Stimulated activated CD8-positive, alpha-beta memory T cell treated with anti-CD3 and anti-CD28 coated beads, Interleukin-4, amount 100 ng/mL, for 1 hour (primary cell): ENCODE results near the gene AHNAK.
"Not testable (repeated sequence)": the region's sequence is repeated elsewhere in the genome, so short reads cannot be mapped to it uniquely, and the experiment has no call there.

Source experiments
- DNase-seq, 2 donors: peaks; one replicate each; pipeline ENCODE4 v3.0.0-alpha.2; 2020; ENCODE audit warnings: low read depth in 2 of 2, low spot score in 1 of 2

Gene AHNAK, protein sequence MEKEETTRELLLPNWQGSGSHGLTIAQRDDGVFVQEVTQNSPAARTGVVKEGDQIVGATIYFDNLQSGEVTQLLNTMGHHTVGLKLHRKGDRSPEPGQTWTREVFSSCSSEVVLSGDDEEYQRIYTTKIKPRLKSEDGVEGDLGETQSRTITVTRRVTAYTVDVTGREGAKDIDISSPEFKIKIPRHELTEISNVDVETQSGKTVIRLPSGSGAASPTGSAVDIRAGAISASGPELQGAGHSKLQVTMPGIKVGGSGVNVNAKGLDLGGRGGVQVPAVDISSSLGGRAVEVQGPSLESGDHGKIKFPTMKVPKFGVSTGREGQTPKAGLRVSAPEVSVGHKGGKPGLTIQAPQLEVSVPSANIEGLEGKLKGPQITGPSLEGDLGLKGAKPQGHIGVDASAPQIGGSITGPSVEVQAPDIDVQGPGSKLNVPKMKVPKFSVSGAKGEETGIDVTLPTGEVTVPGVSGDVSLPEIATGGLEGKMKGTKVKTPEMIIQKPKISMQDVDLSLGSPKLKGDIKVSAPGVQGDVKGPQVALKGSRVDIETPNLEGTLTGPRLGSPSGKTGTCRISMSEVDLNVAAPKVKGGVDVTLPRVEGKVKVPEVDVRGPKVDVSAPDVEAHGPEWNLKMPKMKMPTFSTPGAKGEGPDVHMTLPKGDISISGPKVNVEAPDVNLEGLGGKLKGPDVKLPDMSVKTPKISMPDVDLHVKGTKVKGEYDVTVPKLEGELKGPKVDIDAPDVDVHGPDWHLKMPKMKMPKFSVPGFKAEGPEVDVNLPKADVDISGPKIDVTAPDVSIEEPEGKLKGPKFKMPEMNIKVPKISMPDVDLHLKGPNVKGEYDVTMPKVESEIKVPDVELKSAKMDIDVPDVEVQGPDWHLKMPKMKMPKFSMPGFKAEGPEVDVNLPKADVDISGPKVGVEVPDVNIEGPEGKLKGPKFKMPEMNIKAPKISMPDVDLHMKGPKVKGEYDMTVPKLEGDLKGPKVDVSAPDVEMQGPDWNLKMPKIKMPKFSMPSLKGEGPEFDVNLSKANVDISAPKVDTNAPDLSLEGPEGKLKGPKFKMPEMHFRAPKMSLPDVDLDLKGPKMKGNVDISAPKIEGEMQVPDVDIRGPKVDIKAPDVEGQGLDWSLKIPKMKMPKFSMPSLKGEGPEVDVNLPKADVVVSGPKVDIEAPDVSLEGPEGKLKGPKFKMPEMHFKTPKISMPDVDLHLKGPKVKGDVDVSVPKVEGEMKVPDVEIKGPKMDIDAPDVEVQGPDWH (N-terminal part only)

DNA sequence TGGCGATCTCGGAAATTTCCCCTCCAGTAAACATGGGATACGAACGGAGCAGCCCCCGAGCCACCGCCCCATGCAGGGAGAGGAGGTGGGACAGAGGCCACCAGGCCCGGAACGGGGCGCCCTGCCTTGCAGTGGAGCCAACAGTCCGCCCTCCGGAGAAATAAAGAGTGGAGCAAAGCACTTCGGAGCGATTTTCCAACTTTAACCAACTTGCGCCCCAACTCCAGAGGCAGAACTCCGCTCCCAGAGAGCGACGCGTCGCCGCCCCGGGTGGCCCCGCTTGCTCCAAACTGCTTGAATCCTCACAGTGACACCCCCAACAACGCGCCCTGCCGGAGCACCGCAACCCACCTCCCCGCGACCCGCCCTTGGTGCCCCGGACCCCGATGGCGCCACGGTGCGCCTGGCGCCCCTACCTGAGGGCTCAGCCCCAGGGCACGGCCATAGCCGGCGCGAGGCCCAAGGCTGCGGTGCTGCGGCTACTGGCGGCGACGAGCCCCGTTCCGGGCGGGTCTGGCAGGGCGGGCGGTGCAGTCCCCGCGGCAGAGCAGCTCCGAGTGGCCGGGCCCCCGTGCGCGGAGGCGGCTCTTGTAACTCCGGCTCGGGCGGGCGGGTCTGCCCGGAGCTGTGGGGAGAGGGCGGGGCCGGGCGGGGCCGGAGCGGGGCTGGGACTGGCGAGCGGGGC lies at the start of gene AHNAK:
TSS of gene AHNAK (minus strand) at position 563 of the 685 bp plus-strand sequence. CDS start 10,708 bp downstream, outside the sequence.
- peak in 1 of 2 donors; percentile 49 for DNase-seq

DNA sequence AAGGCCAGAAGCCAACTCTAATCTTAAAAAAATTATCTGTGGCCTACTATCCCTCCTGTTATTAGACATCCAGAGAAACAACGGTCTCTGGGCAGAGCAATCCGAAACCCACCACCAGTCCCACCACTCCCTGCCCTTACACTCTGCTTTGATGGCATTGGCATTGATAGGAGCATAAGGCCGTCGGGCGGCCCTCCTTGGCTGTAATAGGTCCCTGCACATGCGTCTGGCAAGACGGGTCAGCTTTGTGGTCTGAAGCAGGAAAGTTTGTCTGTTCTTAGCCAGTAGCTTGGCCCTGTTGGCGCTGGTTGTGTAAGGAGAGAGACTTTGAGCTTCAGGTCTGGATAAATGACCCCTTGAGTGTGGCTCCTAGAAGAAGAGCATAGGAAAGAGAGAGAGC lies 48.5 kb upstream of the AHNAK start:
- no peak for DNase-seq

DNA sequence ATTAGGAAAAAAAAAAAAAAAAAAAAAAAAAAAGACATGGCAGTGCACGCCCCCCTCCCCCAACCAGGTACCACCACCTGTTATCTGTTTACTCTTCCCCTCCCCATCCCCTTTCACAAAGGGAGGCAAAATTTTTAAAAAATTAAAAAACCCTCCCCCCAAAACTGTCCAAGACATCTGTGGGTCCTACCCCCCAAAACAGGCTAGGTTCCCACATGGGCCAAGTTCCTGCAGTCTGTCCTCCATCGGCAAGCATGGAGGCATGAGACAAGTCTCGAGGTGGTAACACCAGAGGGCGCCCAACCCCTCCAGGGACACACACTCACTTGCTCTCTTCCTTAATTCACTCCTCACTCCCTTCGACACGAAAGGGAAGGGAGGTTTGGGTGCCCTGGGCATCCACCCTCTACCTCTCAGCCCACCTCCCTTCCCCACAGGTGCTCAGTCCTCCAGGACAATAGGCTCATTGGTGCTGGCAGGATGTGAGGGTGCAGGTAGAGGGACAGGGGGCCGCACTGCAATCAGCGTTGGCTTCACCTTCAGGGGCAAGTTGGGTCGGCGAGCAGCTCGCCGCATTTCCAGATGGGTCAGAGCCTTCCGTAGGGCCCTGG lies 46.9 kb upstream of the AHNAK start:
- DNase-seq = peak in 1 of 2 donors; percentile 65

DNA sequence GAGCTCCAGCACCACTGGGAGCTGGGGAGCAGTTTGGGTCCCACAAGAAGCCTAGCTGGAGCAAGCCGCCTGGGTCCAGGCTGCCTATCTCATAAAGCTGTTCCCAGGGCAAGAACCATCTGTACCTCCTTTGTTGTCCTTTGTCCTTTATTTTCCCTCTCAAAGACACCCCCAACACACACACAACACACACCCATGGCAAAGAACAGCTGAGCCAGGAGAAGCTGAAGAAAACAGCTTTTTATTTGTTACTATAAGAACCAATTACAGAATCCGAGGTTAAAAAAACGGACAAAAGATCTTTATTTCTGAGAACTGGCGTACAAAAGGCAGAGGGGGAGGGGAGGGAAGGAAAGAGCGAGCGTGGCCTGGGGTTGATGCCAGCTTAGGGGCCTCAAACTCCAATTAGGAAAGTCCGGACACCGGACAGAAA lies 46.4 kb upstream of the AHNAK start:
- DNase-seq = no peak

DNA sequence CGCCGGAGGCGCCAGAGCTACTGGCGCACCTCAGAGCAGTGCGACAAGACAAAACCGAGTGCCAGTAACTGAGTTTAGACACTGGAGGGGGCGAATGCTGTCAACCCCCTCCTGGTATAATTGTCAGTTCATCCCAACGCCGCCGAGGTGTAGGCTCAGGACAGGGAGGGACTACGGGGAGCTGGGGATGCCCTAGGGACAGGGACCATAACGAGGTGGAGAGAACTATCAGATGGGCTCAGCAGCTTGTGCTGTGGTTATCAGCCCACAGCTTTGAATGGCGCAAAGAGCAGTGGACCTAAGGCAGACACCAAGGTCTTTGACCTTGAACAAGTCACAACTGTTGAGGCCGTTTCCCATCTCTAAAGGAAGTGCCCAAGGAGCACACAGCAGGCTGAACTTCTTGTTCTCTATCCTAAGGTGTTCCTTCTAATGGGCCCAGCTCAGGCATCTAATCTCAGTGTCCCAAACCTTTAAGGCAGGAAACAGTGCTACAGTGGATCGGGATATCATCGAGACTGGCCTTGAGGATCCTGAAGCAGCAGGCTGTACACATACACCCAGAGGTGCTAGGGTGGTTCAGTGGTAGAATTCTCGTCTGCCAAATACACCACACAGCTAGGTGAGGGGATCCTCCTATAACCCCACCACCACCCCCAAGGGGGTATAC lies 45.7 kb upstream of the AHNAK start:
- DNase-seq = no peak

DNA sequence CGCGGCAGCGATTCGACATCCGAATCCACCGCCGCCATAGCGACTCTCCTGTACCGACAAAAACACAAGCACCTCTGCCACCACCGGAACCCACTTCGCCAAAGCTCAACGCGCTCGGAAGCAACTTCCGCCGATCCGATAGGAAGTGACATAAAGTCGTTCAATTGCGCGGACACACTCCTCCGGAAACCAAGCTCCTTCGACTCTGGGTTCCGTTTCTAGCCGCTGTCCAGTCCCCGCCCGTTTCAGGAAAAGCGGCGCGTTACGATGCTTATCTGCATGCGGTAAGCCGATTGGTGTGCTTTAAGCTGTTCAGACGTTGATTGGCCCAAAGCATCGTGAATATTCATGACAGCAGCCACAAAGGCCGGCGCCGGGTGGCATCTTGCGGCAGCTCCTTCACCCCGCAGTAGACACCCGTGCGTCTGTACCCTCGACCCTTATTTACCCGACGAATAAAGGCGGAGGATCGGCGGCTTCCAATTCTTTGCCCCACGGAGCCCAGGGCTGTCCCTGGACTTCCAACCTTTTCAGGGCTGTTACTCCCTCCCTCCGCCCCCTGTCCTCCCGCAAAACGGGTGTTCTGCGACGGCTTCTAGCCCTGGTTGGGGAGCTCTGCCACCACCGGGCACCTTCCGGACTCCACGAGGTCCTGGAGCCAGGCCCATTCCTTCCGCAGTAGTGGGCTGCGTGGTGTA lies 45.0 kb upstream of the AHNAK start, which contains the start of gene TUT1:
TSS of gene TUT1 (minus strand) at position 76 of the 698 bp plus-strand sequence. CDS start at position 38, 38 bp downstream.
- peak; percentile 85 to 92 for DNase-seq

DNA sequence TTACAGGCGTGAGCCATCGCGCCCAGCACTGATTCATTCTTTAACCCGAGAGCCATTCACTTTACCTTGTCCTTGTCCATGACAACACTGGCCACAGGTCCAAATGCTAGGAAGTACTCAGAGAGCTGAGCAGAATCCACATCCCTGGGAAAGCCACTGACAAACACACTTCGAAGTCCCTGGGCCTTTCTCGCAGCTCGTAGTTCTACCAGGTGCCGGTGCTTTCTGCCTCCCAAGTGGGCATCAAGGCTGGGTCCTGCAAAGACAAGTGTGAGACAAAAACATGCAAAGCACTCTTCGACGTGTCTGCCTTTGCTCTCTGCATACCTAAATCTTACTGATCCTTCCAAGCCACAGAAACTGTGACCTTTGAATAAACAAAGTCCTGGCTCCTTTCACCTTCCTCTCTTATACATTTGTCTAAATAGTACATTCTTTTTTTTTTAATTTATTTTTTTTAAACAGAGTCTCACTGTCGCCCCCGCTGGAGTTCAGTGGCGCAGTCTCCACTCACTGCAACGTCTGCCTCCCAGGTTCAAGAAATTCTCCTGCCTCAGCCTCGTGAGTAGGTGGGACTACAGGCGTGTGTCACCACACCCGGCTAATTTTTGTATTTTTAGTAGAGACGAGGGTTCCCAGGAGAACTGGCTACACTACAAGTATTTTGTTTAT lies 42.5 kb upstream of the AHNAK start:
- no peak for DNase-seq

DNA sequence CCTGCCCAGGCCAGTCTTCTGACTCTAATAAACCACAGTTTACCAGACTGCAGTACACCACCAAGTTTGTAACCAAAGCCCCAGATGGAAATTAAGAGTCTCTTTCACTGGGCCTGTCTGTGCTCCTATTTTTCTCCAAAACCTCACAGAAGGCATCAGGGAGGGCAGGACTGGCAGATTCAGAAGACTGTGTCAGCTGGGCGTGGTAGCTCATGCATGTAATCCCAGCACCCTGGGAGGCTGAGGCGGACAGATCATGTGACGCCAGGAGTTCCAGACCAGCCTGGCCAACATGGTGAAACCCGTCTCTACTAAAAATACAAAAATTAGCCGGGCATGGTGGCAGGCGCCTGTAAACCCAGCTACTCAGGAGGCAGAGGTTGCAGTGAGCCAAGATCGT lies 38.8 kb upstream of the AHNAK start:
- DNase-seq = not testable (repeated sequence)

DNA sequence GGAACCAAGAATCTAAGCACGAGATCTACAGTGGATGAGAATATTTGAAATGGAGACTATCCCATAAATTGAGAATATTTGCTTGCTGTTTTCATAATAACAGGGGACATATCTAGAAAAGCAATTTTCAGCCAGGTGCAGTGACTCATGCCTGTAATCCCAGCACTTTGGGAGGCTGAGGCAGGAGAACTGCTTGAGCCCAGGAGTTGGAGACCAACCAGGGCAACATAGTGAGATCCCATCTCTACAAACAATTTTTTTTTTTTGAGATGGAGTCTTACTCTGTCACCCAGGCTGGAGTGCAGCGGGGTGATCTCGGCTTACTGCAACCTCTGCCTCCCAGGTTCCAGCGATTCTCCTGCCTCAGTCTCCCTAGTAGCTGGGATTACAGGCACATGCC lies 35.1 kb upstream of the AHNAK start:
- not testable (repeated sequence) for DNase-seq

DNA sequence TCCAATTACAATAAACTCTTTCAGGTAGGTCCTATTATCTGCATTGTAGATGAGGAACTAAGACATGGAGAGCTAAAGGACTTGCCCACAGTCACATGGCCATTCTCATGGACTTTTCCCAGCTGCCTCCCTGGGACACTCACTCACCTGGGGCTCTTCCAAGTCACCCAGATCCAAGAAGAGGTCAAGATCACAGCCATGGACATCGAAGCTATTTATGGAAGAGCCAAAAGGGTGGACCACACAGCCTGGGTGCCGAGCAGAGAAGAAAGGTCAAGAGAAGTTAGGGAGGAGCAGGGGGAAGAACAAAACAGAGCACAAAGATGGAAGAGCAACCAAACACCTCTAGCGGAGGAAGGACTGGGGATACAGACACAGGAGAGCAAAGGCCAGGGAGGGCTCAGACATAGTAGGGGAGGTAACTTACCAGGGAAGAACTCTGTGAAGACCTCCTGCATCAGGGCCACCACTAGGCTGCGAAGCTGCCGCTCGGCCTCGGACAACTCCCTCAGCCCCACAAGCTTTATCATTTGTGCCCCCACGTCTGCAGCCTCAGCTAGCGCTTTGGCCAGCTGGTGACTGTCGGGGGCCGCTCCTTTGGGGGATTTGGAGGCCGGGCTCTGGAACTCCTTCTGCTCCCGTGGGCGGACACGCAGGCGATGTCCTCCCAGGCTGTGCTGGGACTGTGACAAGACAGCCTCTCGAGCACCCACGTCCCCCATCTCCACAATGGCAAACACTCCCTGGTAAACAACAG lies 34.5 kb upstream of the AHNAK start:
- DNase-seq = no peak

DNA sequence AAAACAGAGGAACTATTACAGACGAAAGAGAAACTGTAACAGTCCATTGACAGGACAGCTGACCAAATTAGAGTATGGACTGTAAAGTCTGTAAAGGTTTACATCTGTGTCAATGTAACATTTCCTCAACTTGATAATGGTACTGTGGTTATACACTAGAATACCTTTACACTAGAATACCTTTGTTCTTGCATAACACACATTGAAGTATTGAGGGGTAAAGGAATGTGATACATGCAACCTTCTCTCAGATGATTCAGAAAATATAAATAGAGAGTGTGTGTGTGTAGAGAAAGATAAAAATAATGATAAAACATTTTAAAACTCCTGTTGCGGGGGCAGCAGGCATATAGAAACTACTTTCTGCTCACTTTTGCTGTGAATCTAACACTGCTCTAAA lies 32.6 kb upstream of the AHNAK start:
- DNase-seq = no peak

DNA sequence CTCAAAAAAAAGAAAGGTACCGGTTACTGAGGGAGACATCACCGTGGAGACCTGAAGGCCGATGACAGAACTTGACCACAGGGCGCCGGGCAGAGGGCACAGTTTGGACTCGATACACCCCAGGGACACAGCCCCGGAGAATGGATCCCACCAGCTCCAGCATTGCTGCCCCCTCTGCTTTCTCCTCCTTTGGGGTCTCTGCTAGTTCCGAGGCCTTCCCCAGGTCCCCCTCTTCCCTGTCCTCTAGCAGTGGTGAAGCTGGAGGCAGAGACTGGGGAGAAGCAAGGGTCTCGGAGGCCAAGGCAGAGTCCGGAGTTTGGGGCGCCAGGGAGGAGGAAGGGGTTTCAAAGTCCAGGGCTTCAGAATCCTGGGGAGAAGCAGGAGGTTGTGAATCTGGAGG lies 31.9 kb upstream of the AHNAK start:
- no peak for DNase-seq

DNA sequence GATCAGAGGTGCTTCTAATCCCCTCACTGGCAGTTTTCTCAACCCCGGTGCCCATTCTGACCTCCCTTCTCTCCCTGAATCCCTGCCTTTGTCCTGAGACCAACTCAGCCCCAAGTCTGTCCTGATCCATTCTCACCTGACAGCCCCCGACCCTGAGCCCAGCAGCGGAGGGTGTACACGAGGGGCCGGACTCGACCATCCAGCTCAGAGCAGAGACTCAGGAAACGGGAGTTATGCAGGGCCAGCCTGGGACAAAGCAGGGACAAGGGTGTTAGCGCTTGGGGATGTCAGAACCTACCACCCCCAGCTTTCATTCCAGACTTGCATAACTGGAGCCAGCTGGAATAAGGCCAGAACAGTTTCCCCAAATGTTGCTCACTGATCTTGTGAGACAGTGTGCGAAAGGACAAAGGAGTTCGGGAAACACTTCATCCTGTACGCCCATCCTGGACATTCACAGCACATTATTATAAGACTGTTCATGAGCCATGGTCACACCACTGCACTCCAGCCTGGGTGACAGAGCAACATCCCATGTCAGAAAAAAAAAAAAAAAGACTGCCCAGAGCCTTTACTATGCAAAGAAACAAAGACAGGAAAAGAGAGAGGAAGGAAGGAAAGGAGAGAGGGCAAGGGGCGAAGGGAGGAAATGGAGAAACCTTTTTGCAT lies 30.6 kb upstream of the AHNAK start:
- DNase-seq = no peak

DNA sequence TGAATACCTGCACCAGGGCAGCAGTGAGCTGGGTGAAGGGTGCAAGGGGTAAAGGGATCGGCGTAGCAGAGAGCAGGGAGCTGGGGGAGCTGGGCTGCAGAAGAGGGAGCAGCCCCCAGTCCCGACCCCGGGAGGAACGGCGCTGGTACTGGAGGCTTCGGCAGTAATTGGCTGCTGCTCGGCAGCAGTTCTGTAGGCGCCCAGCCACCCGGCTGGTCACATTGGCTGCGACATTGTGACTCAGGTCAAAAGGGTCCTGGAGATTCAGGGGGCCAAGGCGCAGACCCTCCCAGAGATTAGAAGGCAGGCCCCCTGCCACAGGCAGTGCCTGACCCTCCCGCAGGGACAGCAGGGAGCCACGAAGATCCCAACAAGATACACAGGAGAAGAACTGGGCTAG lies 29.2 kb upstream of the AHNAK start:
- DNase-seq = no peak

DNA sequence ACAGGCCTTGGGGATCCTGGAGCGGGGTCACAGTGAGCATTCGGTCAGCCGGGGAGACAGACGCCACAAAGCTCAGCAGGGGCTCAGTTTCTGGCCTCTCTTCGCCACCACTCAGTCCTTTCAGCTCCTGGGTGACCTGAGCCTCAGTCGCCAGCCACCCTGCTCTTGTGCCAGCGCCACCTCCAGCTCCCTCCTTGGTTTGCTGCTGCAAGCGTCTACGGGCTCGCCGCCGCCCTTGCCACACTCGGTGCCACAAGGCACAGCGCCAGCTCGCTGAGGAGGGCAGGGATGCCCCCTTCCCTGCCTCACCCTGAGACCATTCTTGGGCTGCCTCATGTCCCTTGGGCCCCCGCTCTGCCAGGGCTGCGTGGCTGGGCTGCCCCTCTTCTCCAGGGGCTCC lies 28.6 kb upstream of the AHNAK start:
- DNase-seq = no peak

DNA sequence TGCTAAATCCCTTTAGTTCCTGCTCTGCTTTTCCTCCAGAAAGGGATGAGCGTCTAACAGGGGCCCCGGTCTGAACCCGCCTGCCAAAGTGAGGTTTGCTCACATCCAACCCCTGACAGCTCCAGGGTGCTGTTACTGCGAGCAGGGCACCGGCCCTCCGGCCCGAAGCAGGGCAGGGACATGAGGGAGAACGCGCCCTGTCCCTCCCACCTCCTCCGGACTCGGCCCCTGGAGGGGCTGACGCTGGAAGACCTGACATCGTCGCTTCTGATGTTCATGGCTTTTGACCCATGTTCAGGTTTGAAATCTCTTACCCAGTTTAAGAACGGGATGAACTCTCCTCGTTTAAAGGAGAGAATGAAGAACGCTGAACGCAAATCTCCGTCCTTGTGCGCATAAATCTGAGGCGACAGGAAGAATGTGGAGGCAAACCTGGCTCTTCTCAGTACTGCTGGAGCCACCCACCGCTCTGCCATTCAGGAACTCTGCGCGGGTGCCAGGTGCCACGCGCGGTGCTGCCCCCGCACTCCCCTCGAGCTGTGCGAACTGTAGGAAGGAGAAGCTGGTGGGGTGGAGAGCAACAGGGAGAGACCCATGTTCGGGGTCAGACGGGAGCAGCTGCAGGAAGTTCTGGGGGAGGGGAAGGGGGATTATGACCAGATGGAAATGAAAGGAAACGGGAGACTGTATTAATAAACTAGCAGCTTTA lies 27.9 kb upstream of the AHNAK start:
- no peak for DNase-seq
